Stimulated activated CD4-positive, alpha-beta T cell treated with anti-CD3 and anti-CD28 coated beads, TNF-alpha, amount 100 ng/mL, for 24 hours (primary cell): ENCODE data around the gene LYRM1.
"Not testable (repeated sequence)": the region's sequence is repeated elsewhere in the genome, so short reads cannot be mapped to it uniquely, and the experiment has no call there.

Experiments used
- DNase-seq, 3 experiments: peaks; one replicate each; pipeline ENCODE4 v3.0.0-alpha.2; 2020; ENCODE audit warnings: low read depth in 3 of 3

The LYRM1 gene

DNA sequence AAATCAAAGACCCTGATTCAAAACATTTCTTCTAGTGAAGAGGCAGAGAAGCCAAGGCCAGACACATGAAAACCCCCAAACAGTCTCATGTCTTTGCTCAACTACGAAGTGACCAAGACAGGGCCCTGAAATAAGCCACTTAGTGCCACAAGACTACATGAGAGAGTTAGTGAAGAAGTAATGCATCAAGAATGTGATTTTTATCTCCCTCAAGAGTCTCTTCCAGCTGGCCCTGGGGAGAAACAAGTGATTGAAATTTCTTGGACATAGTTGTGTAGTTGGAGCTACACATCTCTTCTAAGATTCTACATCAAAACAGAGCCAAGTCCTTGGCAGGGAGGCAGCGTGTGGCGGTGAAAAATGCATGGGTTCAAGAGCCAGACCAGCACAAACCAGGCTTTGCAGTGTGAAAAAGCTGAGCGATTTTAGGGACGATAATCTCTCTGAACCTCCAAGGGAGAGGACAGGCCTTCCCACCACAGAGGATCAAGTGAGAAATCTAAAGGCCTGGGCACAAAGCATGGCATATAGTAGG, 30.6 kb downstream of the LYRM1 start:
- DNase-seq: no peak

DNA sequence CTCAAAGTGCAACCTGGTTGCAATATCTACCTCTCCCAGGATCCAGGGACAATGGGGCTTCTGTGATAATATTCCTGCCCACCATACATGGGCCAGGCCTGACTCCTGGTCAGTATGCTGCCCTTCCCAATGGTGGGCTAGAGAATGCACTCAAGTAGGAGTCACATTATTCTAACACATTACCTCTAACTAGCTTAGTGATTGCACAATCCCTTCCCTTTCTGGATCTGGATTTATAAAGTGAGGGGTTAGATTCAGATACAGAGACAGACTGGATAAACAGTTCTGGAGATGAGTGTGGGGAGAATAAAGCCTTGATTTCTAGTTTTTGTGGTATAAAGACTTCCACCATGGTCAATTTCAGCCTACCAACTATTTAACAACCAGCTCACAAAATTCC, 33.0 kb downstream of the LYRM1 start:
- no peak for DNase-seq

DNA sequence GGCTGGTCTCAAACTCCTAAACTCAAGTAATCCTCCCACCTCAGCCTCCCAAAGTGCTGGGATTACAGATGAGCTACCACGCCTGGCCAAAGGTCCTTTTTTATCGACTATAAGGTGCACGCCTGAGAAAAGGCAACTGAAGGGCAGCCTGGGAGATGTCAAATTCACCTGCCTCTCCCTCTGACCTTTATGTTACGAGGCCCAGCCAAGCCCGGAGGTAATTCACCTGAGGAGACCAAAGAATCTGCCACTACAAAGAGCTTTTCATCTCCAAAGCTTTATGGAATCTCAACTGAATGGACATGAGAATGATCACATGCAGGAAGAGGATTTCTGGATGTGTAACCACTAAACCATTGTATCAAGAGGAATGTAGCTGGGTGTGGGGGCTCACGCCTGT, 37.2 kb downstream of the LYRM1 start:
- no peak for DNase-seq

DNA sequence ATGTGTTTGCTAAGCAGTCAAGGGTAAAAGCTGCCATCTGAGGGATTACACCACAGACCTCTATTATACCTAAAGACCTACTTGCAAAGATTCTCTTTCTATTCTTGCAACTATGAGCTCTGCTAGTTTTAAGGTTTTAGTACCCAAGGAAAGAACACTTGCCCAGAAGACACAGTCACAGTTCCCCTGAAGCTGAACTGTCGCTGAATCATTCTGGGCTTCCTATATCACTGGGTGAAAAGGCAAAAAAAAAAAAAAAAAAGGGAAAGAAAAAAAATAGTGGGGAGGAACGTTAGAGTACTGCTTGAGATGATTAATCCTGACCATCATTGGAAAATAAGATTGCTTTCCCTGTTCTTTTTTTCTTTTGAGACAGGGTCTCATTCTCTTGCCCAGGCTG, 37.9 kb downstream of the LYRM1 start:
- DNase-seq: no peak

DNA sequence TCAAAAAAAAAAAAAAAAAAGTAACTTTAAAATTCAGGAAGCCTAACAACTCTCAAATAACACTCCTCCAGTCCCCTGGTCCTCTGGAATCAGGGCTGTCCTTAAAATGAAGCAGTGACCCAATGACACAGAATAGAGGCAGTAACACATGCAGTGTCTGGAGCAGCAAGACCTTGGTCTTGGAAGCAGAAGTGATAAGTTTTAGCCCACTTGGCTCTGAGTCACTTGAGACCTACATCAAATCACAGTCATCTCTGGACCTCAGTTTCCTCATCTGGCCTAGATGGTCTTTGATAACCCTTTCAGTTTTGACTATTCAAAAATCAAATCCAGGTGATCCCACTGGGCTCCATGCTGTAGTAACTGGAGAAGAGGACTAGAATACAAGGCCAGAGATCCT, 39.0 kb downstream of the LYRM1 start:
- no peak for DNase-seq

DNA sequence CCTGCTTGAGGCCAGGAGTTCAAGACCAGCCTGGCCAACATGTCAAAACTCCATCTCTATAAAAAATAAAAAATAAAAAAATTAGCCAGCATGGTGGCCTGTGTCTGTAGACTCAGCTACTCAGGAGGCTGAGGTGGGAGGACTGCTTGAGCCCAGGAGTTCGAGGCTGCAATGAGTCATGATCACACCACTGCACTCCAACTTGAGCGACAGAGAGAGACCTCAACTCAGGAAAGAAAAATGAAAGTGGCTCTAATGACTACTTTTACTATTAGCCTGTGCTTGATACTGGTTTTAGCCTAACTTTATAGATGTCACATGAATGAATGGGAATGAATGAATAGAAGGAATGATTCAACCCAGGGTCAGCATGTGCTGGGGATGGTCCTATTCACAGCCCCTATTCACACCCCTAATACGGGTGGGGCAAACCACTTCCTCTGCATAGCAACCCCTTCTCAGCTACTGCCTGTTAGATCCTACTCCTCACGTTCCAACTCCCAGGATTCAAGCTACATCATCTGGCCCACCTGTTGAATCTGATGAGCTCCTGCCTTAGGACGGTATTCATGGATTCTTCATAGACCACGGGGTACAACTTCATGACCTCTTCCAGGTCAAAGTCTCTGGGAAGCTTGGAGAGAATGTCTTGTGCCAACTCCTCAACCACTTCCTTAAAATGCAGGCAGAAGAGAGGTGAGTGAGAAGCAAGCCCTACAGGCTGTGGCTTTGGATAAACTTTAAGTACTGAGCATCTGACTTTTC, 40.5 kb downstream of the LYRM1 start:
- DNase-seq: peak in 1 of 3 experiments; percentile 5

DNA sequence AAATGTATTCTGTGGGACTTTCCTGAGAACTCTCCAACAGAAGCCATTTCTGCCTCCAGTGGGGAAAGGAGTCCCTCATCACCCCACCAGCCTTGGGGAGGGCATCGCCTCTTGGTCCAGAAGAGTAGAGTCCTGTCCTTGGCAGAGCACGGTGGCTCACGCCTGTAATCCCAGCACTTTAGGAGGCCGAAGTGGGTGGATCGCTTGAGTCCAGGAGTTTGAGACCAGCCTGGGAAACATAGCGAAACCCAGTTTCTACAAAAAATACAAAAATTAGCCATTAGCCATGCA, 41.0 kb downstream of the LYRM1 start:
- no peak for DNase-seq

DNA sequence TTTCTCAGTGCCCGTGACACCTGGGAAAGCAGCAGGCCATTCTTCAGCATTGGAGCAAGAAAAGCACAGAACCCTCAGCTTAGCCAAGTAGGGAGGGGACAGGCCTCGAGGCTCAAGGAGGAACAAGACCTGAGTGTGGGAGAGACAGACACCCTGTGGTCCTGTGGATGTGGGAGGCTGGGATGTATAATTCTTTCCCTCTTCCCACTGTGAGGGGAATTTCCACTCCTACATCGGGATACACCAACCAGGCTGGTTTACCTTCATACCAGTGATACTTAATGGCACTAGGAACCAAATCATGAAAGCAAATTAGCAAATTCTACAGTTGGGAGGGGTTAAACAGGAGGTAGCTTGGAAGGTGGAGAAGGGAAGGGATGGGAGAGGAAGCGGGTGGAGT, 41.7 kb downstream of the LYRM1 start:
- no peak for DNase-seq

DNA sequence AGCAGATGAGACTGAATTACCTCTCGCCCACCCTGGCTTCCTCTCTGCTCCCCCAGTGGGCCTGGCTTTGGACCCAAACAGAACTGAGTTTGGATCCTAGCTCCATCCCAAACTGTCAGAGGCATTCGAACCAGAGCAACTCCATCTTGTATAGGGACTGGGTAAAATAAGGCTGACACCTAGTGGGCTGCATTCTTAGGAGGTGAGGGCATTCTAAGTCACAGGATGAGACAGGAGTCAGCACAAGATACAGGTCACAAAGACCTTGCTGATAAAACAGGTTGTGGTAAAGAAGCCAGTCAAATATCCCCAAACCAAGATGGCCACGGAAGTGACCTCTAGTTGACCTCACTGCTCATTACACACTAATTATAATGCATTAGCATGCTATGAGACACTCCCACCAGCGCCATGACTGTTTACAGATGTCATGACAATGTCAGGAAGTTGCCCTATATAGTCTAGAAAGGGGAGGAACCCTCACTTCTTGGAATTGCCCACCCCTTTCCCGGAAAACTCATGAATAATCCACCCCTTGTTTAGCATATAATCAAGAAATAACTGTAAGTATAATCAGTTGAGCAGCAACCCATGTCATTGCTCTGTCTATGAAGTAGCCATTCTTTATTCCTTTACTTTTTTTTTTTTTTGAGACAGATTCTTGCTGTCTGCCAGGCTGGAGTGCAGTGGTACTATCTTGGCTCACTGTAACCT, 44.4 kb downstream of the LYRM1 start:
- peak; percentile 4 to 37 (median 6) for DNase-seq

DNA sequence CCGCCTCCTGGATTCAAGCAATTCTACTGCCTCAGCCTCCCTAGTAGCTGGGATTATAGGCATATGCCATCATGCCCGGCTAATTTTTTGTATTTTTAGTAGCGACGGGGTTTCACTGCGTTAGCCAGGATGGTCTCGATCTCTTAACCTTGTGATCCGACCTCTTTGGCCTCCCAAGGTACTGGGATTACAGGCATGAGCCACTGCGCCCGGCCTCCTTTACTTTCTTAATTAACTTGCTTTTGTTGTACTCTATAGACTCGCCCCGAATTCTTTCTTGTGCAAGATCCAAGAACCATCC, 45.0 kb downstream of the LYRM1 start:
- not testable (repeated sequence) for DNase-seq

DNA sequence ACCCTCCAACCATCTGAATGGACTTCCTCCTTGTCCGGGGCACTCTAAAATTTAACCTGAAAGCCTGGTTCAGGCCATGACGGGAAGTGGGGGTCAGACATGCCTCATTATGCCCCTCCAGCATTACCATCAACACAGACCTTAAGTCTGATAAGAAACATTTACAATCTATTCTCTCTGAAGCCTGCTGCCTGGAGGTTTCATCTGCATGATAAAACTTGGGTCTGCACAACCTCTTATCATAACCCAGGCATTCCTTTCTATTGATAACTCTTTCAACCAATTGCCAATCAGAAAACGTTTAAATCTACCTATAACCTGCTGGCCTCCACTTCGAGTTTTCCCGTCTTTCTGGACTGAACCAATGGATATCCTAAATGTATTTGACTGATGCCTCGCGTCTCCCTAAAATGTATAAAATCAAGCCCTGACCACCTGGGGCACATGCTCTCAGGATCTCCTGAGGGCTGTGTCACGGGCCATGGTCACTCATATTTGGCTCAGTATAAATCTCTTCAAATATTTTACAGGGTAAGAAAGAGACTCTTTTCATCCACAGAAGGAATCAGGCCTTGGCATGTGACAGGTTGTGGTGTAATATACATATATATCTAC, 45.6 kb downstream of the LYRM1 start:
- DNase-seq: no peak

DNA sequence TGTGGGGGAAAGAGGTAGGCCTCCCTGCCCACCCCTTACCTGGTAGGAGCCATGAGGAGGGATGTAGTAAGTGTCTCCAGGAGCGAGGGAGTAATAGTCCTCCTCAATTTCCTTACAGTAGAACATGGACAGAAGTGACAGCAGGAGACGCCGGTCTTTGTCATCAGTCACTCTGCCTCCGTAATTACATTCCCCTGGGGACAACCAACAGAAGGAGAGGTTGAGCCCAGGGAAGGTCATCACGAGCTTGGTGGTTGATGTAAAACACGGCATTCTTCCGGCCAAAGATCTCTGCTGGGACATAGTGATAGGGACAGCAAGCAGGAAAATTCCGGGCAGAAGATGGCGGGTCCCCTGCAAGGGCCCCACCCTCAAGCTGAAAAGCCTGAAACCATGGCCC, 47.9 kb downstream of the LYRM1 start:
- DNase-seq: no peak

DNA sequence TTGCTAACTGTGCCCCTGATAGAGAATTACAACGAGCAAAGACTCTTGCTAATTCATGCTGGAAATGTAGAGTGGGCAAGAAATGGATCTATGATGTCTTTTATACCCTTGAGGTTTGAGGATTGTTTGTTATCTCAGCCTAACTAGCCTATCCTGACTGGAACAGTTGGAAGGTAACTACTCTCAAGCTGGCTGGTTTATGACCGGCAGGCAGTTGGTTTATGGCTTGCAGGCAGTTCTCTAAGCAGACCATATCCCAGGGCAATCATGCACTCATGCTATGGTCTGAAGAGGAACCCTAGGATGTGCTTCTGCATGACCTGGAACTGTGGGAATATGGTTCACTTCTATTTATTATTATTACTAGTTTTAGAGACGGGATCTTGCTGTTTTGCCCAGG, 49.1 kb downstream of the LYRM1 start:
- no peak for DNase-seq

DNA sequence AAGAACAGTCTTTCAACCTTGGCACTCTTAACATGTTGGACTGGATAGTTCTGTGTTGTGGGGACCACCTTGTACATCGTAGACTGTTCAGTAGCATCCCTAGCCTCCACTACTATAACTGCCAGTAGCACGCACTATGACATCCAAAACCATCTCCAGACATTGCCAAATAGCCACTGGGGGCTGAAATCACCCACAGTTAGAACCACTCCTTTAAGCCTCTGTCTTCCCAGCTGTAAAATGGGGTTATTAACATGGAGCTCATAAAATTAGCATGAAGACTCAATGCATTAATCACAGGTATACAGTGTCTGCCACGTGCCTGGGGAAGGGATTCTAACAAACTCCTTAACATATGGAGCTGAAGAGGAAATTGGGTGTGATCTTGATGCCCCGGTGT, 49.7 kb downstream of the LYRM1 start:
- no peak for DNase-seq

DNA sequence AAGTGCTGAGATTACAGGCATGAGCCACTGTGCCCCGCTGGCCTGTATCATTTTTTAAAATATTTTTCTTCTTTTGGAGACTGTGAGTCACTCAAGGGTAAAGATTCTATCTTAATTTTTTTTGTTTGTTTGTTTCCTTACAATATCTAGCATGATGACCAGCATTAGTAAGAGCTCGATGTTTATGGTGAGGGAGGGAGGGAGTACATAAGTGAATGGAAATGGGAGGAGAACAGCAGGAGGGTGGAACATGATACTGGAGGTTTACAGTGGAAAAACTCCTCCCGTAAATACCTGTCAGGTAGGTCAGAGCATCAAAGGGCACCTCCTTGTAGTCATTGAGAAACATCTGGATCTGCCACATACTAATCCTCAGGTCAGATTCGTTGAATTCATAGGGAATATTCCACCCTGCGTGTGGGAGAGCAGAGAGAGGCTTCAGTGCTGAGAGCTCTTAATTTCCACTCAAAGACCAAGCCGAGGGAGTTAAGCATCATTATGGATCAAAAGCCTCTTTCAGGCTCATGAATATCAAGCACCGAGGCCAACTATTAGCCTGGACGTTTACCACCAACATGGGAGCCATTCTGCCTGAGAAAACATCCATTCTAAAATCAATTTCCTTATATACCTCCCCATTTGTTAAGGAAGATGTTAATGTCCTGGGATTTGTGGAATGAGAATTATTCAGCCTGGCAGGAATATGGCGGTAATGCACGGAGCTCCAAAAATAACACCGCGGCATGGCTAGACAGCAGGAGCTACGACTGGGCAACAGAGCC, 51.8 kb downstream of the LYRM1 start:
- DNase-seq: no peak

DNA sequence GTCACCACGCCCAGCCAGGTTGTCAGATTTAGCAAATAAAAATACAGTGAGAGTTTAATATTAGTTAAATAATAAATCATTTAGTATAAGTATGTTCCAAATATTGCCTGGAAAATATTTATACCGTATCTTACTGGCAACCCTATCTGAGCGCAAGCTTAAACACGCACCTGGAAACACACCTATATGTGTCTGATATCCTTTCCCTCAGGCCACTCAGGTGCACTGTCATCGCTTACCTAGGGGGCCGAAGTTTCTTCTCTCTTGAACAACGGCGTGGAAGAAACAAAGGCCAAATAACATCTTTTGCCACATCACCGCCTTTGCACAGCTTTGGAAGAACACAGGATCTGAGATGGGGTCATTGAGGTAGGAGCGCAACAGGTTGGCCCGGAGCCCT, 54.0 kb downstream of the LYRM1 start:
- no peak for DNase-seq

DNA sequence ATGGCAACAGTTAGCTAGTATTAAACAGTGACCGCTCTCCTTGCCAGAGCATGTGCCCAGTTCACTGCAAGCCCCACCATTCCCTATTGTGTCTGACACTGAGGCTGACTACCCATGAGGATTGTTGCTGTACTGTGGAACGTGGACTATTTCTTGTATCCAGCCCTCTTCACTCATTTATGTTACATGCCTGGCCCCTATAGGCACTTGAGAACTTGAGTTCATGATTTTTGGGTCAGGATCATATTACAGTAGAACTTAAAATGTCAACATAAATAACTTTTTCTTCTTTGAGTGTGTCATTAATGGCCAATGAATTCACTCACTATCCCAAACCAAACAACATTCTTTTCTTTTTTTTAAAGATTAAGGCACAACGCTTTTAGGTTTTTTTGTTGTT, 55.7 kb downstream of the LYRM1 start:
- DNase-seq: no peak

DNA sequence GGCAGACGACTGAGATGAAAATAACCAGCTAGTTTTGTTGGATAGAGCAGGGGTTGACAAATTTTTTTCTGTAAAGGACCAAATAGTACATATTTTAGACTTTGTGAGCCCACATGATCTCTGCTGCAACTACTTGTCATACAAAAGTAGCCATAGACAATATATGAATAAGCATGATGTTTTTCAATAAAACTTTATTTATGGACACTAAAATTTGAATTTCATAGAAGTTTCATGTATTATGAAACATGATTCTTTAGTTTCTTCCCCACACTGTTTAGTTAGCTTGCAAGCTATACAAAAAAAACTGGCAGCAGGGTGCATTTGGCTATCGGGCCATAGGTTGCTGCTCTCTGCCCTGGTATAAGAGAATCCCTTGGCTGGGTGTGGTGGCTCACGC, 56.6 kb downstream of the LYRM1 start:
- DNase-seq: no peak

DNA sequence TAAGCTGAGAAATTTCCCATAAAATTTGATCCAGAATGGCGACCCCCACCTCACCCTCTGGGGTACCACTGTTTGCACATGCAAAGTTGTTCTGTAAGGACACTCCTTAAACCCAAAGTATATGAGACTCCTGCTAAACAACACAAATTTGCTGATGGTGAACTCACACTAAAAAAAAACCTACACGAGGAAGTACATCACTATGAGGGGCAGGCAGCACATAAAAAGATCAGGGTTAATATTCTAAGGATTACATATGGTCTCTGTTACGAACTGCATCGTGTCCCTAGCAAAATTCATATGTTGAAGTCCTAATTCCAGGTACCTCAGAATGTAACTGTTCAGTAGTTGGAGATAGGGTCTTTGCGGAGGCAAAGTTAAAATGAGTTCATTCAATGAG, 60.3 kb downstream of the LYRM1 start:
- no peak for DNase-seq

DNA sequence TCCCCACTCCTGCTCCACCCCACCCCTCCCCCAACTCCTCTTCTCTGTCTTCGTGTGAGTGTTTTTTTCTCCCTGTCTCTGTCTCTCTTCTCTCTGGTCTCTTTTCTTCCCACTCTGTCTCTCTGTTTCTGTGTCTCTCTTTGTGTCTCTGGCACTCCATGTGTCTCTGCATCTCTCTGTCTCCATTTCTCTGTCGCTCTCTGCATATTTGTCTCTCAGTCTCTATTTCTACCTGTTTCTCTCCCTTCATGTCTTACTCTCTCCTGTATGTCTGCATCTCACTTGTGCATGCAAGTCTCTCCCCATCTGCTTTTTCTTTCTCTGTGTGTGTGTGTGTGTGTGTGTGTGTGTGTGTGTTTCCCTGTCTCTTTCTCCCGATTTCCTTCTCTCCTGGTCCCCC, 68.2 kb downstream of the LYRM1 start:
- no peak for DNase-seq

DNA sequence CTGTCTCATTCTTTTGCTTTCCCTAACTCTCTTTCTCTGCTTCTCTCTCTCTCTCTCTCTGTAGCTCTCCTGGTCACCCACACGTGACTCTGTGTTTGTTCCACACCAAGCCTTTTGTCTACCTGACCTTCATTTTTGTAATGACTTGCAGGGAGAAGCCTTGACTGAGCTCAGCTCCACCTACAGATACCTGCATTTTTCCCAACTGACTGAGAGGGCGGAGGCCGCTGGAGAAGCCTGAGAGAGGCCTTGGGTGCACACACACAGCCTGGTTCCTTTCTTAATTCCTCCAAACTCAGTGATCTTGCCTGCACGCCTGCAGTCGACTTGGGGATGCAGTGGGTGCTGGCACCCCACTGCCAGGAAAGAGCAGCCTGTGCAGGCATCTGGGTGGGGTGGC, 68.8 kb downstream of the LYRM1 start:
- no peak for DNase-seq

DNA sequence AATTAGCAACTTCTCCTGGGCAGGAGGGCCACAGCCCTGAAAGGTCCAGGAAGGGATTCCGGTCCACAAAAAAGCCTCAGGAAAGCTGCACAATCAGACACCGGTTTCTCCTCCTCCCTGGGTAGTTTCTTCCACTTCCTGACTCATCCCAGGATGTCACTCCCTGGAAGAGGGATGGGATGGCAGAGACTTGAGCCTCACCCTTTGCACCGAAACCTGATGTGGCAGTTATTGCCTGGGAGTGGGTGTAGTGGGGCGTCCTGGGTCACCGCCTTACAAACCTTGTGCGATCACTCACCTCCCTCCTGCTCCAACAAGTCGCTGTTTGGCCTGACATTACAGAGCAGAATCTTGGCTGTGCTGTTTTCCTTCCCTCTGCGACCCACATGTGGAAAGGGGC, 70.8 kb downstream of the LYRM1 start:
- DNase-seq: no peak

DNA sequence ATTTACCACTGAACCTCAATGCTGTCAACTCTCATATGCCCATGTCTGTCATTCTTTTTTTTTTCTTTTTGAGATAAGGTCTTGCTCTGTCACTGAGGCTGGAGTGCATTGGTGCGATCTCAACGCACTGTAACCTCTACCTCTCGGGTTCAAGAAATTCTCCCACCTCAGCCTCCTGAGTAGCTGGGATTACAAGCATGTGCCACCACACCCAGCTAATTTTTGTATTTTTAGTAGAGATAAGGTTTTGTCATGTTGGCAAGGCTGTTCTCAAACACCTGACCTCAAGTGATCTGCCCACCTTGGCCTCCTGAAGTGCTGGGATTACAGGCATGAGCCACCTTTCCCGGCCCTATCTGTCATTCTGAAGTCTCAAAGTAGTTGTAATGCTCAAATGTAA, 72.6 kb downstream of the LYRM1 start:
- DNase-seq: not testable (repeated sequence)
